HepG2 (cell line): ENCODE data around the gene ARHGAP15. TPM values are rescaled to one million over a fixed set of nuclear protein-coding genes. Genes with fewer than 3 reads are reported as not detected.

Source experiments
- ATAC-seq: fragments of 200-7000 bp; cut with Tn5 transposase; 3 replicates; pipeline ENCODE4 v1.9.1; 2020; ENCODE audit warnings: mild to moderate bottlenecking, moderate library complexity
- BruUV-seq: library from RNA; stranded (reverse); fragments of 400-500 nt; replicated peaks from 2 replicates; lab custom pipeline; 2021; lab: Mats Ljungman, UMichigan
- CTCF ChIA-PET: fragments of 300-600 bp; formaldehyde crosslinking; extraction: SDS; loops from one replicate; lab custom pipeline; 2021; ENCODE audit warnings: low total read pairs, inconsistent platforms, low intra/inter-chr PET ratio; lab: Yijun Ruan, JAX
- POLR2A ChIA-PET: fragments of 350-600 bp; sonication (Branson Sonifier 250); formaldehyde crosslinking; loops from one replicate; lab custom pipeline; 2020; ENCODE audit warnings: antibody characterized with exemption, inconsistent platforms; lab: Yijun Ruan, JAX
- DNase-seq: peaks from one replicate; pipeline ENCODE4 v3.0.0-alpha.2; 2015; ENCODE audit warnings: low spot score
- FAIRE-seq: peaks from 3 replicates; lab custom pipeline; 2011; peaks lifted over from hg19 to GRCh38; lab: Jason Lieb, UNC
- H2AFZ ChIP-seq: one replicate; pipeline ENCODE4 v1.6.1; 2011; ENCODE audit warnings: low read length, inconsistent platforms
- H3K27ac ChIP-seq: fragments of 300-600 bp; 3 replicates; pipeline ENCODE4 v1.8.0; 2011; ENCODE audit warnings: mixed run types, mild to moderate bottlenecking, mixed read lengths, low read length, inconsistent platforms; ENCODE audit not compliant: insufficient read depth; ENCODE audit errors: extremely low read length
- H3K27me3 ChIP-seq, 2 experiments: fragments of 200-600 bp in 1 of 2; 2 replicates in 1 of 2; 3 replicates in 1 of 2; pipeline versions ENCODE4 v1.6.0 to v1.8.0; 2011; ENCODE audit warnings: low read length in 2 of 2, mild to moderate bottlenecking in 2 of 2, moderate library complexity in 2 of 2, inconsistent platforms in 1 of 2; ENCODE audit not compliant: insufficient read depth in 2 of 2, control insufficient read depth in 1 of 2
- H3K36me3 ChIP-seq, 2 experiments: fragments of 200-600 bp in 1 of 2; replicated peaks in 1 of 2; 2 replicates in 1 of 2; 3 replicates in 1 of 2; pipeline versions ENCODE4 v1.5.1 to v1.8.0; 2011; ENCODE audit warnings: low read length in 2 of 2, inconsistent platforms in 1 of 2; ENCODE audit not compliant: insufficient read depth in 2 of 2, control insufficient read depth in 1 of 2
- H3K4me1 ChIP-seq: 2 replicates; pipeline ENCODE4 v1.5.1; 2012; ENCODE audit warnings: low read length, inconsistent platforms; ENCODE audit not compliant: insufficient read depth
- H3K4me2 ChIP-seq: 2 replicates; pipeline ENCODE4 v1.6.0; 2011; ENCODE audit warnings: low read depth, low read length, inconsistent platforms
- H3K4me3 ChIP-seq, 3 experiments: fragments of 200-600 bp in 1 of 3; sonication (generic), shearing (Covaris generic) in 1 of 3; replicated peaks in 1 of 3; 2 replicates each; pipeline ENCODE4 v1.5.1; 2011 to 2016; ENCODE audit warnings: low read length in 3 of 3, inconsistent platforms in 2 of 3, low read depth in 2 of 3, mild to moderate bottlenecking in 2 of 3, control low read depth in 1 of 3, mixed read lengths in 1 of 3; ENCODE audit not compliant: insufficient read depth in 1 of 3
- H3K79me2 ChIP-seq: one replicate; pipeline ENCODE4 v1.6.1; 2011; ENCODE audit warnings: low read length, inconsistent platforms; ENCODE audit not compliant: insufficient read depth
- H3K9ac ChIP-seq: 2 replicates; pipeline ENCODE4 v1.6.0; 2011; ENCODE audit warnings: mild to moderate bottlenecking, low read depth, low read length, inconsistent platforms; ENCODE audit not compliant: insufficient read depth
- H3K9me3 ChIP-seq: 2 replicates; pipeline ENCODE4 v1.5.1; 2012; ENCODE audit warnings: mild to moderate bottlenecking, low read length
- H4K20me1 ChIP-seq: 2 replicates; pipeline ENCODE4 v1.6.0; 2011; ENCODE audit warnings: inconsistent platforms, mild to moderate bottlenecking, low read length, moderate library complexity; ENCODE audit not compliant: insufficient read depth
- BHLHE40 ChIP-seq: IDR thresholded peaks from 2 replicates; pipeline ENCODE4 v1.6.1; 2011; ENCODE audit warnings: low read length, improper control_type of control experiment
- FOXO4 ChIP-seq: sonication (generic); formaldehyde crosslinking; conservative IDR thresholded peaks from 2 replicates; pipeline ENCODE4 v1.8.1; 2023; ENCODE audit warnings: missing genetic modification reagents
- PBX2 ChIP-seq: IDR thresholded peaks from 2 replicates; pipeline ENCODE4 v1.6.1; 2016; ENCODE audit warnings: control low read depth
- RAD51 ChIP-seq: fragments of 450-650 bp; IDR thresholded peaks from 2 replicates; pipeline ENCODE4 v1.6.1; 2016; ENCODE audit warnings: borderline replicate concordance
- SP4 ChIP-seq: sonication (generic); formaldehyde crosslinking; IDR thresholded peaks from 2 replicates; pipeline ENCODE4 v1.8.1; 2023; ENCODE audit warnings: mild to moderate bottlenecking, missing genetic modification reagents
- ZBTB46 ChIP-seq: sonication (generic); formaldehyde crosslinking; IDR thresholded peaks from 2 replicates; pipeline ENCODE4 v1.4.0; 2020; ENCODE audit warnings: mild to moderate bottlenecking, missing genetic modification reagents, borderline replicate concordance
- ZFP37 ChIP-seq: sonication (generic); formaldehyde crosslinking; IDR thresholded peaks from 2 replicates; pipeline ENCODE4 v1.4.0; 2020; ENCODE audit warnings: missing genetic modification reagents, borderline replicate concordance
- ZNF563 ChIP-seq: sonication (generic); formaldehyde crosslinking; IDR thresholded peaks from 2 replicates; pipeline ENCODE4 v1.8.0; 2022; ENCODE audit warnings: mild to moderate bottlenecking, moderate library complexity, missing genetic modification reagents
- WGBS: methylation state at CpG from one replicate; pipeline ENCODE4 v1.1.6; 2017; ENCODE audit warnings: low lambda C conversion rate; 5-methylcytosine and 5-hydroxymethylcytosine counted together
- in situ Hi-C: cut with HindIII; loops from 2 replicates; pipeline ENCODE4 v1.10.0; 2017; ENCODE audit warnings: low pct_unique_long_range_greater_than_20kb; ENCODE audit not compliant: extremely low pct_ligation_motif_present
- intact Hi-C: fragments of 100-400 bp; cut with micrococcal nuclease; formaldehyde crosslinking; loops from one replicate; pipeline ENCODE4 v1.10.0; 2022; ENCODE audit not compliant: unreplicated experiment
- polyA plus RNA-seq, 8 experiments: library from polyadenylated mRNA; depleted of rRNA in 3 of 8; stranded (reverse) in 7 of 8; unstranded in 1 of 8; fragments of >200 nt; fragmentation: Illumina TruSeq in 4 of 8; extraction: Trizol in 4 of 8; gene quantifications; 2 replicates each; pipeline versions ENCODE4 v1.2.1 to v1.2.3, GENCODE V29; 2011 to 2016; ENCODE audit warnings: low read depth in 4 of 8, missing spikeins in 1 of 8, mixed read lengths in 1 of 8; ENCODE audit not compliant: insufficient read depth in 1 of 8
- total RNA-seq, 5 experiments: library from RNA; depleted of rRNA; stranded (reverse); fragments of >200 nt; fragmentation: Illumina TruSeq; extraction: Trizol; gene quantifications; 2 replicates each; pipeline ENCODE4 v1.2.3, GENCODE V29; 2016; ENCODE audit warnings: low read depth in 1 of 5

Gene ARHGAP15
- total and polyA plus RNA-seq, 2 of the 13 experiments (the other 11 are each of a cell fraction or from before 2014, with no cell fraction given): 0.04 TPM; not detected in 1

GRCh38 chr2:143710196-143710595 lies 581.0 kb downstream of the ARHGAP15 start:
- Histone ChIP-seq H3K4me1 (no peaks in the 10 kb centered on the region), H2AFZ (no peak overlapping the region), H3K36me3 (no peaks in the 10 kb centered on the region), H3K79me2 (no peaks in the 10 kb centered on the region), H3K4me2 (no peak overlapping the region), H3K4me3 (no peak overlapping the region), H3K9ac (no peak overlapping the region), H3K9me3 (peaks cover 17% of the 10 kb centered on the region), H3K27ac (no peak overlapping the region), H4K20me1 (no peaks in the 10 kb centered on the region), H3K27me3 (no peaks in the 10 kb centered on the region)
- FAIRE-seq (no peak), DNase-seq (no peak), ATAC-seq (no peak)
- POLR2A ChIA-PET: no interaction called here
- WGBS: 6% methylated on average over 4 of the region's 4 CpGs
- in situ Hi-C loops: no loop called here
- no peak for TF ChIP-seq FOXO4
- no peak for TF ChIP-seq BHLHE40
- no peak for TF ChIP-seq ZNF563 (CRISPR knock-in tag)
- TF ChIP-seq RAD51: no peak
- no peak for TF ChIP-seq SP4 (CRISPR knock-in tag)
- TF ChIP-seq ZBTB46: no peak
- no peak for TF ChIP-seq PBX2
- no peak for TF ChIP-seq ZFP37
- intact Hi-C loops: no loop called here
- CTCF ChIA-PET: no interaction called here
- BruUV-seq: no TSS peak
